Fibroblast of skin of right biceps (primary cell): ENCODE results near the gene CLOCK.

ENCODE experiments used
- DNase-seq: peaks from one replicate; pipeline ENCODE4 v3.0.0-alpha.2; 2013

Gene CLOCK

GRCh38 chr4:55469979-55470378 lies 76.7 kb downstream of the CLOCK start:
- no peak for DNase-seq

- DNase-seq, result peak; percentile 55
Observed at GRCh38 chr4:55468724-55469123, 78.0 kb downstream of the CLOCK start.

- DNase-seq, result no peak
Observed at GRCh38 chr4:55466001-55466400, 80.7 kb downstream of the CLOCK start.

- peak; percentile 31 for DNase-seq
Observed at GRCh38 chr4:55458611-55459010, 88.1 kb downstream of the CLOCK start.

- DNase-seq, result peak; percentile 47
Observed at GRCh38 chr4:55458164-55458563, 88.5 kb downstream of the CLOCK start.

GRCh38 chr4:55450566-55450965 lies 96.1 kb downstream of the CLOCK start:
- DNase-seq, result no peak

GRCh38 chr4:55447831-55448230 lies 98.9 kb downstream of the CLOCK start:
- DNase-seq, result peak; percentile 68

- DNase-seq, result no peak
Observed at GRCh38 chr4:55447108-55447708, 99.5 kb downstream of the CLOCK start.

- peak; percentile 37 for DNase-seq
Observed at GRCh38 chr4:55446578-55446922, 100.2 kb downstream of the CLOCK start.

GRCh38 chr4:55445921-55446577 lies 100.7 kb downstream of the CLOCK start:
- DNase-seq, result peak; percentile 88

GRCh38 chr4:55444827-55445226 lies 101.9 kb downstream of the CLOCK start:
- DNase-seq, result peak; percentile 54

GRCh38 chr4:55442541-55442940 lies 104.2 kb downstream of the CLOCK start:
- DNase-seq, result peak; percentile 46

GRCh38 chr4:55440786-55441185 lies 105.9 kb downstream of the CLOCK start:
- DNase-seq, result no peak

GRCh38 chr4:55439023-55439422 lies 107.7 kb downstream of the CLOCK start:
- DNase-seq, result no peak

- no peak for DNase-seq
Observed at GRCh38 chr4:55438314-55438713, 108.4 kb downstream of the CLOCK start.

- DNase-seq, result no peak
Observed at GRCh38 chr4:55437823-55438222, 108.9 kb downstream of the CLOCK start.

GRCh38 chr4:55437356-55437796 lies 109.3 kb downstream of the CLOCK start:
- peak; percentile 40 for DNase-seq

GRCh38 chr4:55435141-55435841 lies 111.4 kb downstream of the CLOCK start:
- DNase-seq, result peak; percentile 31

GRCh38 chr4:55431710-55432336 lies 114.9 kb downstream of the CLOCK start:
- no peak for DNase-seq

GRCh38 chr4:55424791-55425190 lies 121.9 kb downstream of the CLOCK start:
- DNase-seq, result no peak

GRCh38 chr4:55416176-55416575 lies 130.5 kb downstream of the CLOCK start:
- no peak for DNase-seq

GRCh38 chr4:55411621-55412020 lies 135.1 kb downstream of the CLOCK start:
- peak; percentile 31 for DNase-seq

GRCh38 chr4:55410431-55410830 lies 136.3 kb downstream of the CLOCK start:
- no peak for DNase-seq
